ENCODE results near the gene CCNY. TPM values are rescaled to one million over a fixed set of nuclear protein-coding genes. Genes with fewer than 3 reads are reported as not detected.

The CCNY gene
- total RNA-seq, 1 experiment from 2014 or later, result 53.3 TPM

GRCh38 chr10:35304649-35305048, 31.7 kb upstream of the CCNY start (continued):
- TF ChIP-seq PREB (CRISPR knock-in tag; IDR thresholded peaks at IDR 0.05; ENCODE audit: borderline replicate concordance) (no peak), JUN (CRISPR knock-in tag; IDR thresholded peaks at IDR 0.05) (no peak), CTCF (IDR thresholded peaks at IDR 0.05) (no peak), ZNF219 (CRISPR knock-in tag; IDR thresholded peaks at IDR 0.05; ENCODE audit: borderline replicate concordance) (no peak)

GRCh38 chr10:35306852-35307251, 29.5 kb upstream of the CCNY start:
- POLR2A ChIA-PET, result no interaction called here
- H3K27ac Mint-ChIP-seq, result no peak overlapping the region

DNA sequence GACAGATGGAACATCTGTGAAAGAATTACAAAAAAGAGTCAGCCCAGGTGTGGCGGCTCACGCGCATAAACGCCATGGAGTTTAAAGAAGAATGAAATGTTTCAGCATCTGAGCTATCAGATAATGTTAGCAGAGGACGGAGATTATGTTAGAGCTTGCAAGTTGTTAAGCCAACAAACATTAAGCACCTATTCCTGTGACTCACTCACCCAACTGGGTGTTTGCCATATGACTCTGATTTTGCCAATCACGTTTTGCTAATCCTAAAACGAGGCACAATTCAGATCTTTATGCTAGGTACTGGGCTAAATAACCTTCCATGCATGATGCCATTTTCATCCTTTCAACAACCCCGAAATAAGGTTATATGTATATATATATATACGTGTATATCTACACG, 29.0 kb upstream of the CCNY start:
- H3K27me3 Mint-ChIP-seq (ENCODE audit: low read depth), result no peaks in the 10 kb centered on the region; the same call in 1 of the 2 replicates
- no peak overlapping the region for H3K27ac Mint-ChIP-seq
- ChIA-PET CTCF (interaction anchor here (0.6 kb wide), 1 partner anchor 1265 kb away, joined by 3 read pairs; no protein-coding TSS in a partner anchor), POLR2A (no interaction called here)
- no peak overlapping the region for H3K4me3 Mint-ChIP-seq
- no peaks in the 10 kb centered on the region for H3K36me3 Mint-ChIP-seq
- H3K9me3 Mint-ChIP-seq, result no peaks in the 10 kb centered on the region
- no peak for ATAC-seq
- no peaks in the 10 kb centered on the region for H3K4me1 Mint-ChIP-seq
- no peak for DNase-seq (ENCODE audit: low spot score)
- TF ChIP-seq, protein P1, sequence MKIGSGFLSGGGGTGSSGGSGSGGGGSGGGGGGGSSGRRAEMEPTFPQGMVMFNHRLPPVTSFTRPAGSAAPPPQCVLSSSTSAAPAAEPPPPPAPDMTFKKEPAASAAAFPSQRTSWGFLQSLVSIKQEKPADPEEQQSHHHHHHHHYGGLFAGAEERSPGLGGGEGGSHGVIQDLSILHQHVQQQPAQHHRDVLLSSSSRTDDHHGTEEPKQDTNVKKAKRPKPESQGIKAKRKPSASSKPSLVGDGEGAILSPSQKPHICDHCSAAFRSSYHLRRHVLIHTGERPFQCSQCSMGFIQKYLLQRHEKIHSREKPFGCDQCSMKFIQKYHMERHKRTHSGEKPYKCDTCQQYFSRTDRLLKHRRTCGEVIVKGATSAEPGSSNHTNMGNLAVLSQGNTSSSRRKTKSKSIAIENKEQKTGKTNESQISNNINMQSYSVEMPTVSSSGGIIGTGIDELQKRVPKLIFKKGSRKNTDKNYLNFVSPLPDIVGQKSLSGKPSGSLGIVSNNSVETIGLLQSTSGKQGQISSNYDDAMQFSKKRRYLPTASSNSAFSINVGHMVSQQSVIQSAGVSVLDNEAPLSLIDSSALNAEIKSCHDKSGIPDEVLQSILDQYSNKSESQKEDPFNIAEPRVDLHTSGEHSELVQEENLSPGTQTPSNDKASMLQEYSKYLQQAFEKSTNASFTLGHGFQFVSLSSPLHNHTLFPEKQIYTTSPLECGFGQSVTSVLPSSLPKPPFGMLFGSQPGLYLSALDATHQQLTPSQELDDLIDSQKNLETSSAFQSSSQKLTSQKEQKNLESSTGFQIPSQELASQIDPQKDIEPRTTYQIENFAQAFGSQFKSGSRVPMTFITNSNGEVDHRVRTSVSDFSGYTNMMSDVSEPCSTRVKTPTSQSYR (CRISPR knock-in tag; IDR thresholded peaks at IDR 0.05), result no peak
- TF ChIP-seq IRF2 (CRISPR knock-in tag; IDR thresholded peaks at IDR 0.05; ENCODE audit: borderline replicate concordance, low read depth) (no peak), ZSCAN18 (CRISPR knock-in tag; IDR thresholded peaks at IDR 0.05) (no peak), NFE2L1 (CRISPR knock-in tag; IDR thresholded peaks at IDR 0.05) (no peak), EMX1 (CRISPR knock-in tag; IDR thresholded peaks at IDR 0.05) (no peak), GRHL2 (CRISPR knock-in tag; IDR thresholded peaks at IDR 0.05; ENCODE audit: insufficient replicate concordance, severe bottlenecking) (no peak), SOX15 (CRISPR knock-in tag; IDR thresholded peaks at IDR 0.05) (no peak), CDX4 (CRISPR knock-in tag; IDR thresholded peaks at IDR 0.05; ENCODE audit: borderline replicate concordance) (no peak)

More at GRCh38 chr10:35306852-35307251, 29.5 kb upstream of the CCNY start:
- Mint-ChIP-seq H3K27me3 (ENCODE audit: low read depth) (no peaks in the 10 kb centered on the region; the same call in 1 of the 2 replicates), H3K4me3 (no peak overlapping the region), H3K4me1 (no peaks in the 10 kb centered on the region), H3K9me3 (no peaks in the 10 kb centered on the region), H3K36me3 (no peaks in the 10 kb centered on the region)
- CTCF ChIA-PET, result interaction anchor here (0.6 kb wide), 1 partner anchor 1265 kb away, joined by 3 read pairs; no protein-coding TSS in a partner anchor
- no peak for TF ChIP-seq USF2 (CRISPR knock-in tag; IDR thresholded peaks at IDR 0.05)
- TF ChIP-seq FOXP4 (CRISPR knock-in tag; IDR thresholded peaks at IDR 0.05), result no peak
- ATAC-seq (no peak), DNase-seq (ENCODE audit: low spot score) (no peak)

Measured in WTC11 (cell line).